Measurements from ENCODE around the gene ANKH. TPM values are rescaled to one million over a fixed set of nuclear protein-coding genes. Genes with fewer than 3 reads are reported as not detected.
"Not testable (repeated sequence)": the region's sequence is repeated elsewhere in the genome, so short reads cannot be mapped to it uniquely, and the experiment has no call there.

The ANKH gene
- total RNA-seq, 1 experiment from 2014 or later: 13.9 TPM

- ChIA-PET CTCF (no interaction called here), POLR2A (ENCODE audit: low non-redundant PET) (no interaction called here)
- H3K4me3 ChIP-seq (ENCODE audit: low read depth, low read length, poor library complexity, severe bottlenecking): no peak overlapping the region
- H3K4me1 ChIP-seq (ENCODE audit: insufficient read depth, low read length, poor library complexity, severe bottlenecking): no peaks in the 10 kb centered on the region
- H3K27ac ChIP-seq (ENCODE audit: low read depth, low read length, poor library complexity, severe bottlenecking): no peak overlapping the region
- BruUV-seq (replicated peaks): no TSS peak
- intact Hi-C loops (cut with micrococcal nuclease; ENCODE audit: unreplicated experiment): no loop called here
- no peaks in the 10 kb centered on the region for H3K36me3 ChIP-seq (ENCODE audit: insufficient read depth, low read length, poor library complexity, severe bottlenecking)
- no peak for DNase-seq (ENCODE audit: low spot score)
- H3K9me3 ChIP-seq (ENCODE audit: low read depth, low read length, poor library complexity, severe bottlenecking): no peaks in the 10 kb centered on the region
- H3K27me3 ChIP-seq (replicated peaks; ENCODE audit: insufficient read depth, low read depth, low read length, poor library complexity): peaks cover 16% of the 10 kb centered on the region
- TF ChIP-seq CTCF (conservative IDR thresholded peaks at IDR 0.05; ENCODE audit: low read depth, low read length): no peak
- no peak for TF ChIP-seq EZH2 (IDR thresholded peaks at IDR 0.05; ENCODE audit: borderline replicate concordance, low read depth, low read length, poor library complexity, severe bottlenecking)
Observed at GRCh38 chr5:14879937-14880589, 8.5 kb upstream of the ANKH start.

GRCh38 chr5:14879393-14879792 lies 7.8 kb upstream of the ANKH start:
- ChIA-PET CTCF (no interaction called here), POLR2A (ENCODE audit: low non-redundant PET) (no interaction called here)
- no peak for DNase-seq (ENCODE audit: low spot score)
- BruUV-seq (replicated peaks): no TSS peak
- Histone ChIP-seq H3K4me1 (ENCODE audit: insufficient read depth, low read length, poor library complexity, severe bottlenecking) (no peaks in the 10 kb centered on the region), H3K9me3 (ENCODE audit: low read depth, low read length, poor library complexity, severe bottlenecking) (no peaks in the 10 kb centered on the region), H3K27ac (ENCODE audit: low read depth, low read length, poor library complexity, severe bottlenecking) (no peak overlapping the region), H3K4me3 (ENCODE audit: low read depth, low read length, poor library complexity, severe bottlenecking) (no peak overlapping the region), H3K27me3 (replicated peaks; ENCODE audit: insufficient read depth, low read depth, low read length, poor library complexity) (peaks cover 16% of the 10 kb centered on the region), H3K36me3 (ENCODE audit: insufficient read depth, low read length, poor library complexity, severe bottlenecking) (no peaks in the 10 kb centered on the region)
- intact Hi-C loops (cut with micrococcal nuclease; ENCODE audit: unreplicated experiment): no loop called here
- no peak for TF ChIP-seq CTCF (conservative IDR thresholded peaks at IDR 0.05; ENCODE audit: low read depth, low read length)
- no peak for TF ChIP-seq EZH2 (IDR thresholded peaks at IDR 0.05; ENCODE audit: borderline replicate concordance, low read depth, low read length, poor library complexity, severe bottlenecking)

- H3K36me3 ChIP-seq (ENCODE audit: insufficient read depth, low read length, poor library complexity, severe bottlenecking); H3K4me1 ChIP-seq (ENCODE audit: insufficient read depth, low read length, poor library complexity, severe bottlenecking); BruUV-seq (replicated peaks); intact Hi-C loops (cut with micrococcal nuclease; ENCODE audit: unreplicated experiment); POLR2A ChIA-PET (ENCODE audit: low non-redundant PET); H3K27ac ChIP-seq (ENCODE audit: low read depth, low read length, poor library complexity, severe bottlenecking); H3K9me3 ChIP-seq (ENCODE audit: low read depth, low read length, poor library complexity, severe bottlenecking); CTCF ChIA-PET; H3K4me3 ChIP-seq (ENCODE audit: low read depth, low read length, poor library complexity, severe bottlenecking); DNase-seq (ENCODE audit: low spot score): not testable (repeated sequence)
- peaks cover 22% of the 10 kb centered on the region for H3K27me3 ChIP-seq (replicated peaks; ENCODE audit: insufficient read depth, low read depth, low read length, poor library complexity)
Observed at GRCh38 chr5:14878192-14878591, 6.6 kb upstream of the ANKH start.

- Histone ChIP-seq H3K4me3 (ENCODE audit: low read depth, low read length, poor library complexity, severe bottlenecking) (no peak overlapping the region), H3K27ac (ENCODE audit: low read depth, low read length, poor library complexity, severe bottlenecking) (no peak overlapping the region), H3K36me3 (ENCODE audit: insufficient read depth, low read length, poor library complexity, severe bottlenecking) (no peaks in the 10 kb centered on the region), H3K27me3 (replicated peaks; ENCODE audit: insufficient read depth, low read depth, low read length, poor library complexity) (peaks cover 35% of the 10 kb centered on the region), H3K9me3 (ENCODE audit: low read depth, low read length, poor library complexity, severe bottlenecking) (no peaks in the 10 kb centered on the region), H3K4me1 (ENCODE audit: insufficient read depth, low read length, poor library complexity, severe bottlenecking) (peaks cover 5% of the 10 kb centered on the region)
- ChIA-PET POLR2A (ENCODE audit: low non-redundant PET) (no interaction called here), CTCF (no interaction called here)
- DNase-seq (ENCODE audit: low spot score): no peak
- no TSS peak for BruUV-seq (replicated peaks)
- TF ChIP-seq CTCF (conservative IDR thresholded peaks at IDR 0.05; ENCODE audit: low read depth, low read length): no peak
- no peak for TF ChIP-seq EZH2 (IDR thresholded peaks at IDR 0.05; ENCODE audit: borderline replicate concordance, low read depth, low read length, poor library complexity, severe bottlenecking)
- intact Hi-C loops (cut with micrococcal nuclease; ENCODE audit: unreplicated experiment): no loop called here
Observed at GRCh38 chr5:14876095-14876494, 4.5 kb upstream of the ANKH start.
